ENCODE measurements around the gene SLC38A7. TPM values are rescaled to one million over a fixed set of nuclear protein-coding genes. Genes with fewer than 3 reads are reported as not detected.

SLC38A7 gene
- total RNA-seq, result 44.4 and 45.5 TPM in 2 replicates
- 33.2 and 40.0 TPM in 2 replicates for polyA plus RNA-seq
- polyA plus RNA-seq (2011; cell fraction: cytosol; rRNA removed), result 18.7 and 18.8 TPM in 2 replicates
- 49.6 and 64.1 TPM in 2 replicates for polyA plus RNA-seq (2011; cell fraction: nucleus; rRNA removed)
- 26.8 and 26.9 TPM in 2 replicates for polyA plus RNA-seq (2012)
- polyA minus RNA-seq, result 57.1 and 59.2 TPM in 2 replicates
- polyA minus RNA-seq (2011; cell fraction: cytosol; rRNA and poly(A)+ RNA removed), result 16.6 TPM
- polyA minus RNA-seq (2011; cell fraction: nucleus; rRNA and poly(A)+ RNA removed), result 37.0 and 44.5 TPM in 2 replicates
- percentile 64 among the genes with signal in this experiment for Bru-seq, nascent RNA
- BruChase-seq, experiment 1, labeled RNA remaining after a 6-hour chase, result percentile 77 among the genes with signal in this experiment
- percentile 80 among the genes with signal in this experiment for BruChase-seq, experiment 2, labeled RNA remaining after a 2-hour chase
- long read RNA-seq, full-length matches to known transcripts, result 42 of 68 reads
- long read RNA-seq, partial matches to known transcripts, result 5 of 68 reads
- long read RNA-seq, other reads (novel, unspliced or antisense), result 21 of 68 reads

GRCh38 chr16:58684354-58685083, at the start of gene SLC38A7:
Gene SLC38A7, minus strand, starts transcription at chr16:58684770. Its CDS starts 4,644 bp downstream, at chr16:58680126.
- intact Hi-C loops (cut with micrococcal nuclease), result loop anchor here (1.0 to 2.0 kb wide), 3 partner anchors 50 to 72 kb away; partner anchors contain the start of gene GOT2
- Histone ChIP-seq H3K9ac (replicated peaks; ENCODE audit: extremely low read depth, insufficient read depth, low read length) (peak within 1 kb of the TSS; percentile 90), H3K27me3 (ENCODE audit: control insufficient read depth in 2 of 2, insufficient read depth in 2 of 2, low read length in 2 of 2) (no peaks in the 10 kb centered on the region), H3K9me1 (replicated peaks; ENCODE audit: control insufficient read depth, extremely low read depth, insufficient read depth, low read length) (no peaks in the 10 kb centered on the region), H3K4me3 (replicated peaks in 1 of 3; ENCODE audit: insufficient read depth in 1 of 3, low read depth in 1 of 3, low read length in 3 of 3) (peak within 1 kb of the TSS; percentile 62 to 95 (median 76)), H3K79me2 (ENCODE audit: control insufficient read depth, insufficient read depth, low read length) (peaks cover 13% of the 10 kb centered on the region), H2AFZ (ENCODE audit: low read depth, low read length) (peak within 1 kb of the TSS; percentile 91), H4K20me1 (replicated peaks; ENCODE audit: control insufficient read depth, extremely low read depth, insufficient read depth, low read length) (no peaks in the 10 kb centered on the region), H3K4me1 (ENCODE audit: control insufficient read depth, extremely low read depth, insufficient read depth, low read length) (peaks cover 10% of the 10 kb centered on the region), H3K36me3 (ENCODE audit: control insufficient read depth in 2 of 2, extremely low read depth in 1 of 2, insufficient read depth in 2 of 2, low read length in 2 of 2) (peaks cover 2 to 5% of the 10 kb centered on the region in 2 experiments), H3K27ac (ENCODE audit: insufficient read depth, low read depth, low read length) (peak within 1 kb of the TSS; percentile 58), H3K4me2 (ENCODE audit: insufficient read depth, low read length) (peak within 1 kb of the TSS; percentile 90), H3K9me3 (replicated peaks; ENCODE audit: control insufficient read depth, insufficient read depth, low read length) (no peaks in the 10 kb centered on the region)
- peak; percentile 75 for TF ChIP-seq POLR2A (IDR thresholded peaks at IDR 0.05; ENCODE audit: low read depth, low read length)
- peak; percentile 95 for TF ChIP-seq MAX (IDR thresholded peaks at IDR 0.05; ENCODE audit: insufficient read depth, insufficient read length)
- no peak for TF ChIP-seq GATA2 (IDR thresholded peaks at IDR 0.05; ENCODE audit: insufficient read depth, insufficient read length, low read depth, low read length)
- no peak for TF ChIP-seq FOS (IDR thresholded peaks at IDR 0.05; ENCODE audit: borderline replicate concordance, insufficient read depth, low read length)
- TF ChIP-seq POLR2AphosphoS5 (IDR thresholded peaks at IDR 0.05; ENCODE audit: insufficient read depth, low read depth, low read length), result peak; percentile 67
- ChIA-PET POLR2A (interaction anchor here (0.8 to 0.9 kb wide), 2 partner anchors 20 to 72 kb away, joined by 3 to 4 read pairs; no protein-coding TSS in a partner anchor), CTCF (interaction anchor here (0.7 to 3.1 kb wide), 11 partner anchors 13 to 197 kb away, joined by 3 to 44 read pairs (median 3); no protein-coding TSS in a partner anchor)
- FAIRE-seq (peak; percentile 98), DNase-seq (ENCODE audit: low read depth, low spot score) (peak; percentile 86)
- dilution Hi-C loops (cut with MboI; ENCODE audit: extremely low pct_ligation_motif_present, low sequenced_read_pairs), result no loop called here
- TSS peak; percentile 58 for BruUV-seq (replicated peaks)

Data from endothelial cell of umbilical vein (primary cell).